Spleen (tissue), 7 donors: ENCODE measurements around the gene FIG4.

Source experiments
- CTCF ChIP-seq, 11 experiments: fragments of 200-600 bp in 7 of 11; fragments of 450-650 bp in 4 of 11; sonication (generic) in 4 of 11; IDR thresholded peaks in 8 of 11; conservative IDR thresholded peaks in 3 of 11; 1 replicate in 7 of 11; 2 replicates in 4 of 11; pipeline versions ENCODE4 v1.4.0 to v1.8.0; 2016 to 2021; ENCODE audit warnings: antibody characterized with exemption in 11 of 11, inconsistent platforms in 4 of 11, mild to moderate bottlenecking in 1 of 11
- POLR2AphosphoS5 ChIP-seq, 3 donors: sonication (generic); formaldehyde crosslinking; IDR thresholded peaks; one replicate each; pipeline ENCODE4 v1.5.1; 2017; ENCODE audit warnings: antibody characterized with exemption in 3 of 3
- donor health status: DM: no; HTN: no; CAD: no; lungs with moderate emphysema.
- donor health status: DM: no; HTN: no; CAD: no.
- donor health status: DM: no; HTN: no; CAD: no.

GRCh38 chr6:109660526-109661320 lies 30.4 kb upstream of the FIG4 start:
- TF ChIP-seq CTCF (IDR thresholded peaks at IDR 0.05 in 8 of 11, conservative IDR thresholded peaks at IDR 0.05 in 3 of 11) (no peak), POLR2AphosphoS5 (IDR thresholded peaks at IDR 0.05) (no peak)
